GM18951 (cell line): Measurements from ENCODE around the gene MRPS18A.

Experiments used
- POLR2A ChIP-seq: IDR thresholded peaks from 4 replicates; pipeline ENCODE4 v1.6.1; 2011; ENCODE audit warnings: mild to moderate bottlenecking; ENCODE audit not compliant: insufficient read length, insufficient read depth; ENCODE audit errors: extremely low read depth
- in situ Hi-C: fragments of 300-500 bp; cut with MboI; formaldehyde crosslinking; loops from one replicate; pipeline ENCODE4 v1.12.0; 2022; ENCODE audit warnings: low sequenced_read_pairs, mixed read lengths, inconsistent platforms; ENCODE audit not compliant: unreplicated experiment

The MRPS18A gene

DNA sequence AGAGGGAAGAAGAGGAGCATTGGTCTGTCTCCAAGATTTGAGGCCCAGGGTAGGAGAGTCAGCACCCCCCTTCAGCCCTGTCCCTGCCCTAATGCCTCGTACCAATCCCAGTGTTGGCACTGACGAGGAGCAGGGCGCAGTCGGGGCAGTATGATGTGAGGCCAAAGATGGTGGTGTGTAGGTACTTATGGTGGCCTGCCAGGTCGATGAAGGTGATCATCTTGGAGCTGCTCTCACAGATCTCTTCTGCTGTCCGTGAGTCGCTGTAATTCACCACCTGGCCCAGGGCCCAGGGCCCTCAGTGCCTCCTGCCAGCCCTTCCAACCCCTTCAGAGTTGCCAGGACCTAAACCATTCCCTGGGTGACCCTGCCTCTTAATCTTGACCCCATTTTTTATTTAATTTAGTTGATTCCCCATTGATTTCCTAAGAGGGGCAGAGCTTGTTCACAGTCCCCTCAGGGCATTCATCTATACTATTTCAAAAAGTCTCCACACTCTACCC lies 62.8 kb downstream of the MRPS18A start:
- in situ Hi-C loops: no loop called here

DNA sequence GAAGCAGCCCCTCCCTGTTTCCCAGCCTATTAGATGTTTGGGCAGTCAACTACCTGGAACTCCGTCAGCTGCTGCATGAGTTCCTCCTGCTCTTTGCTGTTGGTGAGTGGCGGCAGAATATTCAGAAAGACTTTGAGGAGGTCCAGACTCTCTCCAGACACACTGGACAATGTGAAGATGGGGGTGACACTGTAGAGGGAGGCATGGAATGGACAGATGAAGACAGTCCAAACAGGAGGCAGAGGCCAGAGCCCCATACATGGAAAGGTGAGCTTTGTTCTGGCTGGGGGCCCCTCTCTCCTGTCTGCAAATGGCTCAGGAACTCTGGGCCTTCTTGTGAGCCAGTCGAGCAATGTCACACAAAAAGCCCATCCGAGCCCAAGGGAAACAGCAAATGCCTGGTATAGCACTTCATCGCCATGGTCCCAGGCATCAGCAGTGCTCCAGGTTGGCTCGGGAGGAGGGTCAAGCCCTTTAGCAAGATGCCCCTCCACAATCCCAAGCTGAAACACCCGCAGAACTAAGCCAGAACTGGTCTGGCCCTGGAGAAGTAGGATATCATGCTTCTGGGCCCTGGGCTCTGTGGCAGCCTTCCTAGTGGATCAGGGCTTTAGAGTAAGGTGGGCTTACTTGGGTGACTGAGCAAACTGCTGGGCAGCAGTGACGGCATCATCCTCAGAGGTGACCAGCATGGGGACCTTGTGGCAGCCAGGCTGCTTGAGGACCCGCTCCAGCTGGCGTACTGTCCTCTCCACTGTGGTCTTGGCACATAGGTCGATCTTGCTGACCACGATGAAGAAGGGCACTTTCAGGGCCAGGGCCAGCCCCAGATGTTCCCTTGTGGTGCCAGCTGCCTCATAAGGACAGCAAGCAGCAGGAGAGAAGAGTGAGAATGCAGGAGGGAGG lies 63.5 kb downstream of the MRPS18A start:
- in situ Hi-C loops: no loop called here
- no peak for TF ChIP-seq POLR2A

More for the DNA sequence above, 62.8 kb downstream of the MRPS18A start:
- no peak for TF ChIP-seq POLR2A

DNA sequence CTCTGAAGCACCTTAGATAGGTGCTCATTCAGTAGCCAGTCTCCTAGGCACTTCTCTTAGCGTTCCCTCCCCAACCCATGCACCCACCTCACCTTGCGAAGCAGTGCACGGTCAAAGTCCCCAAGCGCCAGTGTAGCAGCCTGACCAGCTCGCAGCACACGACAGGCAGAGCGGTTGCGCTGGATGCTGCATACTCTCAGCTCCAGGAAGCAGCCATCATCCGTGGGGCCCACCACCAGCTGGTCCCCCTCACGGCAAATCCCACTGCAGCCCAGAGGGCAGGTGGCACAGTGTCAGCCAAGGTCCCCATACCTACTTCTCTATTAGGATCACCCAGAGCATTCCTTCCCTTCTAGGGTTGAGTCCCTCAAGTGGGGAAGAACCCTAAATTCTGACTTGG lies 65.0 kb downstream of the MRPS18A start:
- in situ Hi-C loops: no loop called here
- TF ChIP-seq POLR2A: peak; percentile 24

DNA sequence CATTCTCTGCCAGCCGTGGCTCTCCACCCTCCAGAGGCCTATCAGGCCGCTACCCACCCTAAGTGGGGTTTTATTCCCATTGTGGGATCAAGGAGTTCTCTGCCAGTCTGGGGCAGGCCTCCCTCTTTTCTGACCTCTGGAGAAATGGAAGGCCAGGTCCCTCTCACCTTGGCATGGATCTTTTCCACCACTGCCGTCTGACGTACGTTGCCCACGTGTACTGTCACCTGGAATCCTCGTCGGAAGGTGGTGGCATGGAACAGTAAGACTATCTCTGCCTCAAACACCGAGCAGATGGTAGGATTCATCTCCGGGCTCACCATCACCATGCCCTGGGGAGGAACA lies 65.8 kb downstream of the MRPS18A start:
- in situ Hi-C loops: no loop called here

More for the DNA sequence above, 65.8 kb downstream of the MRPS18A start:
- no peak for TF ChIP-seq POLR2A
